ENCODE results near the gene SLC52A3. TPM values are rescaled to one million over a fixed set of nuclear protein-coding genes. Genes with fewer than 3 reads are reported as not detected.

Gene SLC52A3
- total and polyA plus RNA-seq, 2 donors (not counting 3 experiments of a cell fraction or from before 2014, with no cell fraction given), result not detected

DNA sequence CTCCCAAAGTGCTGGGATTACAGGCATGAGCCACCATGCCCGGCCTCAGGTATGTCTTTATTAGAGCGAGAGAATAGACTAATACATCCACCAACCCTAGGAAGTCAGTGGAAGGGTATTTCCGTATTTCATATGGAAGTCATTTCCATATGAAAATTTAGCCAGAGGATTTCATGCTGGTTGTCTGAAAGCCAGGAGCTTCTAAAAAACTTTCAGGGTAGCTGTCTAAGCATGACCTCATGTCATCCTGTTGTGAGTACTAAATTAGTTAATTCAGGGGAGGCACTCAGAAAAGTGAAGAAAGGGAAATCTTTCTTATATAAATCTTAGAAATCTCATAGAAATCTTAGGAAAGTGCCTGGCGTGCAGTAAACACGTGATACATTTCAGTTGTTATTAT lies 16.5 kb downstream of the SLC52A3 start:
- CTCF ChIA-PET, result interaction anchor here (1.0 kb wide), 1 partner anchor 13 kb away, joined by 4 read pairs; no protein-coding TSS in a partner anchor

More for the DNA sequence above, 16.5 kb downstream of the SLC52A3 start:
- Histone ChIP-seq H3K79me2 (ENCODE audit: control insufficient read depth, insufficient read depth, low read length) (no peaks in the 10 kb centered on the region), H3K9me1 (replicated peaks; ENCODE audit: control insufficient read depth, extremely low read depth, insufficient read depth, low read length) (no peaks in the 10 kb centered on the region), H3K27ac (ENCODE audit: insufficient read depth, low read depth, low read length) (no peak overlapping the region), H4K20me1 (replicated peaks; ENCODE audit: control insufficient read depth, extremely low read depth, insufficient read depth, low read length) (no peaks in the 10 kb centered on the region), H3K9ac (replicated peaks; ENCODE audit: extremely low read depth, insufficient read depth, low read length) (no peak overlapping the region), H2AFZ (ENCODE audit: low read depth, low read length) (no peak overlapping the region), H3K9me3 (replicated peaks; ENCODE audit: control insufficient read depth, insufficient read depth, low read length) (no peaks in the 10 kb centered on the region), H3K36me3 (ENCODE audit: control insufficient read depth in 2 of 2, extremely low read depth in 1 of 2, insufficient read depth in 2 of 2, low read length in 2 of 2) (no peaks in the 10 kb centered on the region), H3K4me1 (ENCODE audit: control insufficient read depth, extremely low read depth, insufficient read depth, low read length) (no peaks in the 10 kb centered on the region), H3K4me2 (ENCODE audit: insufficient read depth, low read length) (no peak overlapping the region), H3K4me3 (replicated peaks in 1 of 3; ENCODE audit: insufficient read depth in 1 of 3, low read depth in 1 of 3, low read length in 3 of 3) (no peak overlapping the region), H3K27me3 (ENCODE audit: control insufficient read depth in 2 of 2, insufficient read depth in 2 of 2, low read length in 2 of 2) (peaks cover 0 to 2% of the 10 kb centered on the region in 2 experiments)
- POLR2A ChIA-PET, result no interaction called here
- DNase-seq (ENCODE audit: low read depth, low spot score), result no peak
- dilution Hi-C loops (cut with MboI; ENCODE audit: extremely low pct_ligation_motif_present, low sequenced_read_pairs) (no loop called here), intact Hi-C loops (cut with micrococcal nuclease) (no loop called here)
- no peak for FAIRE-seq
- TF ChIP-seq FOS (IDR thresholded peaks at IDR 0.05; ENCODE audit: borderline replicate concordance, insufficient read depth, low read length) (no peak), POLR2AphosphoS5 (IDR thresholded peaks at IDR 0.05; ENCODE audit: insufficient read depth, low read depth, low read length) (no peak), EZH2 (IDR thresholded peaks at IDR 0.05; ENCODE audit: borderline replicate concordance, low read depth, low read length, severe bottlenecking) (no peak), POLR2A (IDR thresholded peaks at IDR 0.05; ENCODE audit: low read depth, low read length) (no peak), JUN (IDR thresholded peaks at IDR 0.05; ENCODE audit: borderline replicate concordance, insufficient read depth, insufficient read length, low read depth) (no peak), MYC (IDR thresholded peaks at IDR 0.05; ENCODE audit: low read depth, low read length) (no peak), GATA2 (IDR thresholded peaks at IDR 0.05; ENCODE audit: insufficient read depth, insufficient read length, low read depth, low read length) (no peak)
- TF ChIP-seq, protein P1, sequence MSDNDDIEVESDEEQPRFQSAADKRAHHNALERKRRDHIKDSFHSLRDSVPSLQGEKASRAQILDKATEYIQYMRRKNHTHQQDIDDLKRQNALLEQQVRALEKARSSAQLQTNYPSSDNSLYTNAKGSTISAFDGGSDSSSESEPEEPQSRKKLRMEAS (IDR thresholded peaks at IDR 0.05; ENCODE audit: insufficient read depth, insufficient read length), result no peak
- TF ChIP-seq, protein P2, sequence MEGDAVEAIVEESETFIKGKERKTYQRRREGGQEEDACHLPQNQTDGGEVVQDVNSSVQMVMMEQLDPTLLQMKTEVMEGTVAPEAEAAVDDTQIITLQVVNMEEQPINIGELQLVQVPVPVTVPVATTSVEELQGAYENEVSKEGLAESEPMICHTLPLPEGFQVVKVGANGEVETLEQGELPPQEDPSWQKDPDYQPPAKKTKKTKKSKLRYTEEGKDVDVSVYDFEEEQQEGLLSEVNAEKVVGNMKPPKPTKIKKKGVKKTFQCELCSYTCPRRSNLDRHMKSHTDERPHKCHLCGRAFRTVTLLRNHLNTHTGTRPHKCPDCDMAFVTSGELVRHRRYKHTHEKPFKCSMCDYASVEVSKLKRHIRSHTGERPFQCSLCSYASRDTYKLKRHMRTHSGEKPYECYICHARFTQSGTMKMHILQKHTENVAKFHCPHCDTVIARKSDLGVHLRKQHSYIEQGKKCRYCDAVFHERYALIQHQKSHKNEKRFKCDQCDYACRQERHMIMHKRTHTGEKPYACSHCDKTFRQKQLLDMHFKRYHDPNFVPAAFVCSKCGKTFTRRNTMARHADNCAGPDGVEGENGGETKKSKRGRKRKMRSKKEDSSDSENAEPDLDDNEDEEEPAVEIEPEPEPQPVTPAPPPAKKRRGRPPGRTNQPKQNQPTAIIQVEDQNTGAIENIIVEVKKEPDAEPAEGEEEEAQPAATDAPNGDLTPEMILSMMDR (IDR thresholded peaks at IDR 0.05; ENCODE audit: extremely low read depth in 1 of 2, insufficient read depth in 1 of 2, low read depth in 1 of 2, low read length in 2 of 2), result no peak
- no TSS peak for BruUV-seq (replicated peaks)
